ENCODE data around the gene HTRA3. TPM values are rescaled to one million over a fixed set of nuclear protein-coding genes. Genes with fewer than 3 reads are reported as not detected.

The HTRA3 gene
- total and polyA plus RNA-seq, 2 experiments from 2014 or later = 3.2 to 5.2 TPM

DNA sequence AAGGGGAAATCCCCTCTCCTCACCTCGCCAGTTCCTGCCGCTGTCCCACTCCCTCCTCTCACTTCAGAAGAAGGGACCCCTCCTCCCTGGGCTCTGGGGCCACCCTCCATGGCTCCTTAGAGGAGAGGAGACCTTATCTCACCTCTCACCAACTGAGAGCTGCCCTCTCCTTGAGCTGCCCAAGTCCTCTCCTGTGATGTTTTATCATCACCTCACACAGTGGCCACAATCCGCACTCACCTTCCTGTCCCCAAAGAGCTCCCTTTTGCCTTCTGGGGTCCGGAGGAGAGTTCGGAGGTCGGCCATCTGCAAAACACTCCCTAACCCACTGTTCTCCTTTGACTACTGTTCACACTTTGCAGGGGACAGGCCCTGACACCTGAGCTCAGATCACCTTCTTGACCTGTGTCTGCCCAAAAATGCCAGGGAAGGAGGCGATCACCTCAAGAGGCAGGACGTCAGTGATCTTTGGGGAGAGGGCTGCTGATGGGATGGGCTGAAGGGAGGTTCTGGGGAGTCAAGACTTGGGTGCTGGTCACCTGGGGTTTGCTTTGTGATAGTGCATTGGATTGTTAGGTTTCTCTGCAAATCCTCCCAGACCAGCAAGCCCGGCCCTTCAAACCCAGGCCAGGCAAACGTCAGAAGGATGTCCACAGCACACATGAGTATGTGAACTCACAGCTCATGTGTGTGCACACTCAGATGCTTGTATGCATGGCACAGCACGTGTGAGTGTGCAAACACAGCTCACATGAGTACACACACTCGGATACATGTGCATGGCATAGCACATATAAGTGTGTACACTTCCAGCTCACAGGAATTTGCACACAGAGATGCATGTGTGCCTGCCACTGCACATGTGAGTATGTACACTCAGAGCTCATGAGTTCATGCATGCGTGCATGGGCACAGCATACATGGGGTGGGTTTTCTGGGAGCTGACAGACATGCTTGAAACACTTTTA is 41.8 kb downstream of the HTRA3 start:
- Histone ChIP-seq H3K4me2 (ENCODE audit: unreplicated experiment) (no peak overlapping the region), H3F3A (ENCODE audit: insufficient read depth) (no peaks in the 10 kb centered on the region), H3K79me2 (ENCODE audit: insufficient read depth) (no peaks in the 10 kb centered on the region), H3K36me3 (ENCODE audit: low read depth) (no peaks in the 10 kb centered on the region), H3K27ac (no peak overlapping the region), H3K9me3 (ENCODE audit: low read depth) (no peaks in the 10 kb centered on the region), H3K4me1 (ENCODE audit: insufficient read depth) (peaks cover 10% of the 10 kb centered on the region; the same call in 1 of the 2 replicates), H3K27me3 (replicated peaks; ENCODE audit: insufficient read depth) (0 out of 2 replicates have a peak, but pooled peaks cover 4% of the 10 kb centered on the region), H3K9me2 (ENCODE audit: insufficient read depth) (no peaks in the 10 kb centered on the region), H3K4me3 (no peak overlapping the region), H3K9ac (no peak overlapping the region), H4K20me1 (ENCODE audit: insufficient read depth) (no peaks in the 10 kb centered on the region), H2AFZ (no peak overlapping the region)
- 54 to 56% methylated on average over 13 of the region's 13 CpGs for WGBS, 2 experiments (ENCODE audit: low coverage in 1 of 2, low lambda C conversion rate in 2 of 2, missing lambda C conversion rate in 2 of 2)
- TF ChIP-seq EZH2 (IDR thresholded peaks at IDR 0.05; ENCODE audit: insufficient read depth, poor library complexity, severe bottlenecking) = no peak
- no peak for TF ChIP-seq EZH2phosphoT487 (IDR thresholded peaks at IDR 0.05; ENCODE audit: insufficient read depth, low read depth)
- DNase-seq = no peak
- in situ Hi-C loops (cut with MboI) = no loop called here

- Histone ChIP-seq H3K36me3 (ENCODE audit: low read depth) (no peaks in the 10 kb centered on the region), H3K27ac (no peak overlapping the region), H3F3A (ENCODE audit: insufficient read depth) (no peaks in the 10 kb centered on the region), H3K9me3 (ENCODE audit: low read depth) (no peaks in the 10 kb centered on the region), H3K4me1 (ENCODE audit: insufficient read depth) (peaks cover 9% of the 10 kb centered on the region; the same call in 1 of the 2 replicates), H3K4me3 (no peak overlapping the region), H3K27me3 (replicated peaks; ENCODE audit: insufficient read depth) (0 out of 2 replicates have a peak, but pooled peaks cover 4% of the 10 kb centered on the region), H3K9ac (no peak overlapping the region), H4K20me1 (ENCODE audit: insufficient read depth) (no peaks in the 10 kb centered on the region), H3K4me2 (ENCODE audit: unreplicated experiment) (no peak overlapping the region), H3K79me2 (ENCODE audit: insufficient read depth) (no peaks in the 10 kb centered on the region), H3K9me2 (ENCODE audit: insufficient read depth) (no peaks in the 10 kb centered on the region), H2AFZ (no peak overlapping the region)
- TF ChIP-seq EZH2phosphoT487 (IDR thresholded peaks at IDR 0.05; ENCODE audit: insufficient read depth, low read depth) (no peak), EZH2 (IDR thresholded peaks at IDR 0.05; ENCODE audit: insufficient read depth, poor library complexity, severe bottlenecking) (no peak)
- DNase-seq = no peak
- in situ Hi-C loops (cut with MboI) = no loop called here
- 77 to 79% methylated on average over 3 of the region's 3 CpGs for WGBS, 2 experiments (ENCODE audit: low coverage in 1 of 2, low lambda C conversion rate in 2 of 2, missing lambda C conversion rate in 2 of 2)
These were observed 42.5 kb downstream of the HTRA3 start for GRCh38 chr4:8312069-8312445.

DNA sequence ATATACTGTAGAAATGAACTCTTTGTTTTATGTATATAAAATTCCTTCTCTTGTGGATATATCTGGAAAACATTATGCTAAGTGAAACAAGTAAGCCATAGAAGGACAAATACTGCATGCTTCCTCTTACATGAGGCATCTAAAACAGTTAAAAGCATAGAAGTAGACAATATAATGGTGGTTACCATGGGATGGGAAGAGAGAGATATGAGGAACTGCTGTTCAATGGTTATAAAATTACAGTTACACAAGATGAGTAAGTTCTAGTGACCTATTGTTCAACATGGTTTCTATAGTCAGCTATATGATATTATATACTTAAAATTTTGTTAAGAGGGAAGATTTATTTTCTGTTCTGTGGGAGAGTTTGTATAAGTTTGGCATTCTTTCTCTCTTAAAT is 43.4 kb downstream of the HTRA3 start:
- TF ChIP-seq EZH2 (IDR thresholded peaks at IDR 0.05; ENCODE audit: insufficient read depth, poor library complexity, severe bottlenecking) (no peak), EZH2phosphoT487 (IDR thresholded peaks at IDR 0.05; ENCODE audit: insufficient read depth, low read depth) (no peak)
- in situ Hi-C loops (cut with MboI) = no loop called here

DNA sequence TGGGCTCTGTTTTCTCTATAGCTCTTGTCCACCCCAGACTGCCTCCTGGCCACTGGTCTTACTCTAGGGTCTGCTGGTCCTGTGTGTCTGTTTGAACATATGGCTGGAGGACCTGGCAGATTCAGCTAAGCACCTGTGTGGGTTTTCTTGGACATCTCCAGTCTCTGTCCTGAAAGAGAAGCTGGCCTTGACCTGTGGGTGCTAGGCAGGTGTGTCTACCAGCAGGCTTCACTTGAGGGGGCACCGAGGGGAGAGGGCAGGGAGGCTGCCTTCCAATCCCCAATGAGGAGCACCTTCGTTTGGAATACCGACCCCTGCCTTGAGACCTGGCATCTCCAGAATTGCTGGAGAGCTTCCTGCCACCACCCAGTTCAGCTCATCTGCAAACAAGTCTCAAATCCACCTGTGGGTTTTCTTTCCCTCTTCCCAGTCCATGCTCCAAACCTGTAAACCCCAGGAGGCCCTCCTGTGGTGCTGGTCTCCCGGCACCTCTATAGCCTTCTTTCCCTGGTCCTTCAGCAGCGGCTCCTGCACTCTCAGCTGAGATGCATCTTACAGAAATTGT is 45.2 kb downstream of the HTRA3 start:
- Histone ChIP-seq H3K9ac (no peak overlapping the region), H3K4me3 (no peak overlapping the region), H3K9me3 (ENCODE audit: low read depth) (no peaks in the 10 kb centered on the region), H3K36me3 (ENCODE audit: low read depth) (no peaks in the 10 kb centered on the region), H3K27ac (no peak overlapping the region), H3F3A (ENCODE audit: insufficient read depth) (no peaks in the 10 kb centered on the region), H3K27me3 (replicated peaks; ENCODE audit: insufficient read depth) (no peaks in the 10 kb centered on the region), H3K9me2 (ENCODE audit: insufficient read depth) (no peaks in the 10 kb centered on the region), H3K79me2 (ENCODE audit: insufficient read depth) (no peaks in the 10 kb centered on the region), H3K4me2 (ENCODE audit: unreplicated experiment) (no peak overlapping the region), H3K4me1 (ENCODE audit: insufficient read depth) (peaks cover 7% of the 10 kb centered on the region; the same call in 1 of the 2 replicates), H2AFZ (no peak overlapping the region), H4K20me1 (ENCODE audit: insufficient read depth) (no peaks in the 10 kb centered on the region)
- no peak for TF ChIP-seq EZH2 (IDR thresholded peaks at IDR 0.05; ENCODE audit: insufficient read depth, poor library complexity, severe bottlenecking)
- no peak for TF ChIP-seq EZH2phosphoT487 (IDR thresholded peaks at IDR 0.05; ENCODE audit: insufficient read depth, low read depth)
- no peak for DNase-seq
- in situ Hi-C loops (cut with MboI) = no loop called here
- 85 to 88% methylated on average over 5 of the region's 5 CpGs for WGBS, 2 experiments (ENCODE audit: low coverage in 1 of 2, low lambda C conversion rate in 2 of 2, missing lambda C conversion rate in 2 of 2)

More for the DNA sequence above, 43.4 kb downstream of the HTRA3 start:
- Histone ChIP-seq H3K27me3 (replicated peaks; ENCODE audit: insufficient read depth) (0 out of 2 replicates have a peak, but pooled peaks cover 4% of the 10 kb centered on the region), H3F3A (ENCODE audit: insufficient read depth) (no peaks in the 10 kb centered on the region), H3K9me3 (ENCODE audit: low read depth) (no peaks in the 10 kb centered on the region), H2AFZ (no peak overlapping the region), H3K9me2 (ENCODE audit: insufficient read depth) (no peaks in the 10 kb centered on the region), H4K20me1 (ENCODE audit: insufficient read depth) (no peaks in the 10 kb centered on the region), H3K79me2 (ENCODE audit: insufficient read depth) (no peaks in the 10 kb centered on the region), H3K4me2 (ENCODE audit: unreplicated experiment) (no peak overlapping the region), H3K9ac (no peak overlapping the region), H3K27ac (no peak overlapping the region), H3K4me3 (no peak overlapping the region), H3K4me1 (ENCODE audit: insufficient read depth) (peaks cover 7% of the 10 kb centered on the region; the same call in 1 of the 2 replicates), H3K36me3 (ENCODE audit: low read depth) (no peaks in the 10 kb centered on the region)
- DNase-seq = no peak

Data from GM23248 (cell line).